Gastrocnemius medialis (tissue), 4 donors: ENCODE results near the gene RPEL1.

ENCODE experiments used
- CTCF ChIP-seq, 5 experiments: fragments of 450-650 bp in 3 of 5; fragments of 200-600 bp in 2 of 5; sonication (generic) in 2 of 5; IDR thresholded peaks in 4 of 5; conservative IDR thresholded peaks in 1 of 5; 1 replicate in 4 of 5; 2 replicates in 1 of 5; pipeline ENCODE4 v1.5.1; 2016 to 2019; ENCODE audit warnings: antibody characterized with exemption in 5 of 5, mild to moderate bottlenecking in 3 of 5, moderate library complexity in 3 of 5
- POLR2A ChIP-seq, 2 donors: fragments of 450-650 bp; IDR thresholded peaks; one replicate each; pipeline ENCODE4 v1.6.1; 2017; ENCODE audit warnings: antibody characterized with exemption in 2 of 2, mild to moderate bottlenecking in 2 of 2, moderate library complexity in 2 of 2

GRCh38 chr10:103225939-103226338, 19.7 kb upstream of the RPEL1 start:
- no peak for TF ChIP-seq CTCF (IDR thresholded peaks at IDR 0.05 in 4 of 5, conservative IDR thresholded peaks at IDR 0.05 in 1 of 5)
- TF ChIP-seq POLR2A (IDR thresholded peaks at IDR 0.05): no peak
